Posterior vena cava (tissue), 2 donors: ENCODE measurements around the gene SUPT3H. TPM values are rescaled to one million over a fixed set of nuclear protein-coding genes. Genes with fewer than 3 reads are reported as not detected.
"Not testable (repeated sequence)": the region's sequence is repeated elsewhere in the genome, so short reads cannot be mapped to it uniquely, and the experiment has no call there.

Experiments used
- DNase-seq: peaks from one replicate; pipeline ENCODE4 v3.0.0-alpha.2; 2020; ENCODE audit warnings: low spot score
- intact Hi-C, 2 donors: fragments of 100-400 bp; cut with DNase I; formaldehyde crosslinking; loops; one replicate each; pipeline versions ENCODE4 v1.14.1 to v1.14.2; 2022 to 2023
- total RNA-seq, 2 donors: library from RNA; stranded (reverse); fragmentation: NEBNext Ultra II Directional; extraction: Animal tissue kit (Norgen Biotek cat#: 25700); gene quantifications; one replicate each; pipeline ENCODE4 v1.2.1, GENCODE V29; 2021
- donor health status: DM: yes; HTN: yes; CAD: no.
- donor health status: DM: yes; HTN: yes; CAD: no.

The SUPT3H gene
- total RNA-seq, 2 donors from 2014 or later = 7.9 to 10.3 TPM

DNA sequence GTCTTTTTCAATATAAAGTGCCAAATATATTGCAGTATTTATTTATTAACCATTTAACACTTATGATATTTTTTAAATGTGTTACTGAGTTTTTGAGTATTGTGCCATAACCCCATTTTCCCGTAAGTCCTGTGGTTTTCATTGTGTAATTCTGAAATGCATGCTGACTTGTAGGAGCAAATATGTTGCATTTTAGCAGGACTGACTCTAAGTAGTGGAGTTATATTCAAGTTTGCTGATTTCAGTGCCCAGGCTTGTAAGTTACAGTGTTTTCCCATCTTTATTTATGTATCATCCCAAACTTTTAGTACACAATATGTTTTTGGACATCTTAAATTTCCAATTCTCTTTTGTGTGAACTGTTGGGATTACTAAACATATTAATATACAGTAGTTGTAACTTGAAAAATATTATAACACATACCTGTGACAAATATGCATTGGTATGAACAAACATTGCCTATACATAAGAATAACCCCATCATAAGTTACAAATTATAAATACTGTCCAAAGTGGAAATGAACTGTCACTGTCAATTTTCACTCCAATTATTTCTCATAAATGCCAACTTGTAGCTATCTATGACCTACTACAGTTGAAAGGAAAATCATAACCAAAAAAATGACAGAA, 228.9 kb downstream of the SUPT3H start:
- DNase-seq = no peak
- intact Hi-C loops = no loop called here

GRCh38 chr6:45148278-45148677, 229.5 kb downstream of the SUPT3H start:
- intact Hi-C loops = no loop called here
- DNase-seq = no peak

GRCh38 chr6:45145658-45146057, 232.1 kb downstream of the SUPT3H start:
- intact Hi-C loops, DNase-seq: not testable (repeated sequence)

DNA sequence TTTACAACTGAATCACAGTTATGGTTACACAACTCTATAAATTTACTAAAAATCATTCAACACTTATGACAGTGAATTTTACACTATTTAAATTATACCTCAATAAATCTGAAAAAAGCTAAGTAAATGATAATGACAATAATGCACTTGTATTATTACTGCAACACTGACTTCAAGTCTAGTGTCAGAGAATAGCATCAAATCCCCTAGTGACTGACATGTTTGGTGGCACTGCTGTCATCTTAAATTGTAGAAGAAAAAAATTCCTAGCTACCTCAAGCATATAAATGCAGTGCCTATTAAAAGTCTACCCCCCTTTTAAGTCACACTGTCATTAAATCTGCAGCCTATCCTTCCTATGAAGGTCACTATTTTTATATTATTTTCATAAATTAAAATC, 239.0 kb downstream of the SUPT3H start:
- intact Hi-C loops = no loop called here
- DNase-seq = no peak

DNA sequence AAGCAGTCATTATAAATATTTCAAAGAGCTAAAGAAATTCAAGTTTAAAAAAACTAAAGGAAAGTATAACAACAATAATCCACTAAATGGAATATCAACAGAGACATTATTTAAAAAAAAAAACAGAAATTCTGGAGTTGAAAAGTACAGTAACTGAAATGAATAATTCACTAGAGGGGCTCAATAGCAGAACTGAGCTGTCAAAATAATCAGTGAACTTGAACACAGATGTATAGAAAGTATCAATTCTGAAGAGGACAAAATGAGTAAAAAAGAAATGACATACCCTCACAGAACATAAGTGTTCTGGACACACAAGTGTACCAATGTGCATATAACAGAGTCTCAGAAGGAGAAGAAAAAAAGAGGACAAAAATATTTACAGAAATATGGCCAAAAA, 241.2 kb downstream of the SUPT3H start:
- intact Hi-C loops = no loop called here
- no peak for DNase-seq

DNA sequence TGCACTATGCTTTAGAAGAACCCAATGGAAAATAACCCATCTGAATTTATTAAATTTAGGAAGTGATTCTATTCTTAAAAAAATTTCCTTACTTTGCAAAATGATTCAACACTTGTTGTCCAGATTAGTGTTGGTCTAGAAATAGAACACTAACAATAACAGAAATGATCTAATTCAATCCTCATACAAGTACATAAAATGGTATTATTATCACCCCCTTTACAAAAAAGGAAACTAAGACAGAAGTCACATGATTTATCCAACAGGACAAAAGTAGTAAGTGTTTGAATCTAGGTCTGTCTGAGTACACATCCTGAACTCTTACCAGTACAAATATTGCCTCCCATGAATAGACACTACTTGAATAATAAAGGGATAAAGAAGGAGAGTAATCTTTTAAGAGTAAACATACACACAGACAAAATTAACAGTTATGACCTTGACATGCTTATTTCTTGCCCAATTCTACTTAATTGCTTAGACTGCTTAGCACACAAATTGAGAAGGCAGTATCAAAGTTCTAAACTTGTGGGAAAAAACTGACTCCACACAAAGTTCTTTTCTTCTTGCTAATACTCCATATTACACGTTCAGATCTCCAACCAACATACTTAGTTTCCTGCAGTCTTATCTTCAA, 245.0 kb downstream of the SUPT3H start:
- DNase-seq = no peak
- intact Hi-C loops = no loop called here

- intact Hi-C loops = no loop called here
- DNase-seq = no peak
These were observed 245.7 kb downstream of the SUPT3H start for GRCh38 chr6:45132059-45132458.

DNA sequence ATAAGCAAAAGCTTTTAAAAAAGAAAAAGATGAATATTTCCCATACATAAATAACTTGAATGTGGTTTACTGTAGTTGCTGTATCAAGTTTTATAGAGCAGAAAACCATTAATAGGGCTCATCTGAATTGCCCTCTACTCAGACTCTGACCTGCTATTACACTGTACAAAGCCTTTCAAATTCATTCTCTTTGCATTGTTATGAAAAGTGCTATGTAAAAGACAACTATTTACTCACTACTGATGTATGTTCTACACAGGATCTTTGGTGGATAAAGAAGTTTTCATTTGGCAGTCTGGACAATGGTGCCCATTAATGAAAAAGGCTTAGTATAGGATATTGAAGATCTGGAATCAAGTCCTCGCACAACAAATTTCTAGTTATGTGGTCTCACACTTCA, 248.7 kb downstream of the SUPT3H start:
- no peak for DNase-seq
- intact Hi-C loops = no loop called here

GRCh38 chr6:45127185-45127584, 250.5 kb downstream of the SUPT3H start:
- intact Hi-C loops = no loop called here
- no peak for DNase-seq

DNA sequence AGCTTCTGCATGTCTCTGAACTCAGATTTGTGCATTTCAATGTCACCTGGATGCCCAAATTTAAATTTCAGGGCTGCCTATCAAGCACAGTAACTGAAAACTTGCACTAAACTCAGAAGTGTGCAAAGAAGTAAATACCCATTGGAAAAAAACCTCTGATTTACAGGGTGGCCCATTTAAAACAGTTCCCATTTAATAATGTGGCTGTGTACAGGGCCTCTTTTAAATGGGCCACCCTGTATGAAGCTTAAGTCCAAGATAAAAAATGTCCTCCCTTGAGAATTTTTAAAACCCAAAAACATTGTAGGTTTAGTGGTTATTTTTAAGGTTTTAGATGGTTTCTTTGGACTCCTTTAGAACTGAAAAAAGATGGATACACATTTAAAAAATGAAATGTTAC, 251.7 kb downstream of the SUPT3H start:
- intact Hi-C loops = no loop called here
- no peak for DNase-seq

DNA sequence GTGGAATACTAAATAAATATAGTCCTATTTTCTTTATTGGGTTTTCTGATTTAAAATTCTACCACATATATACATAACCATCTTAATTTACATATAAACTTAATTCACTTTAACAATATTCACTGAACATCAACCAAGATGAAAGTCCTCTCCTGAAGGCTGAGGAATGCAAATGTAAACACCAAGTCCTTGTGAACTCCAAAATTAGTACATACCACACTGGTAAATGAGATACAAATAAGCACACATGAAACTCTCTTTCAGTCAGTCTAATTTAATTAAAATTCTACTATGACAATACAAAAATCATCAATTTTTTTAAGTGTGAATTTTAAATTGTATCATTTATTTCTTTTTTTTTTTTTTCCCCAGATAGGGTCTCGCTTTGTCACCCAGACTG, 254.7 kb downstream of the SUPT3H start:
- intact Hi-C loops = loop anchor here in 1 of 2 donors (5.0 kb wide), 1 partner anchor 204 kb away; the partner anchor contains the start of gene RUNX2
- DNase-seq = no peak

DNA sequence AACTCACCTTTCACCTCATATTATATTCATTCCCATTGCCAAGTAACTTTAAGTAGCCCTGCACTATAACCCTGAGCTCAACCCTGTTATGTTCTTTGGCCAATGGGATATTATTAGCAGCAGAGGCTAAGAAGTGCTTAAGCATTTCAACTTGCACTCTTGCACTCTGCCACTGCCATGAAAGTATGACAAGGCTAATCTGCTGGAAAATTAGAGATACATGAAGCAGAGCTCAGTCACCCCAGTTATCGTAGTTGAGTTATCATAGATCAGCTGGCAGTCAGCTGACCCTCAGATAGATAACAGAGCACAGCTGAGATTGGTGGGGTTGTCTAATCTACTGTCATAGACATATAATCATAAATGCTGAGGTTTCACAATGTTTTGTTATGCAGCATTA, 259.0 kb downstream of the SUPT3H start:
- no peak for DNase-seq
- intact Hi-C loops = no loop called here

- no peak for DNase-seq
- intact Hi-C loops = no loop called here
These were observed 260.9 kb downstream of the SUPT3H start for GRCh38 chr6:45116714-45117410.

- intact Hi-C loops = no loop called here
- no peak for DNase-seq
These were observed 262.0 kb downstream of the SUPT3H start for GRCh38 chr6:45115696-45116095.

GRCh38 chr6:45112711-45113110, 265.0 kb downstream of the SUPT3H start:
- intact Hi-C loops = no loop called here
- no peak for DNase-seq

- intact Hi-C loops = no loop called here
- no peak for DNase-seq
These were observed 268.2 kb downstream of the SUPT3H start for GRCh38 chr6:45109551-45109950.

GRCh38 chr6:45105170-45105820, 272.4 kb downstream of the SUPT3H start:
- intact Hi-C loops = no loop called here
- no peak for DNase-seq

- intact Hi-C loops = no loop called here
- no peak for DNase-seq
These were observed 273.3 kb downstream of the SUPT3H start for GRCh38 chr6:45104429-45104828.

- intact Hi-C loops = no loop called here
- DNase-seq = no peak
These were observed 279.5 kb downstream of the SUPT3H start for GRCh38 chr6:45098256-45098655.

GRCh38 chr6:45094831-45095230, 282.9 kb downstream of the SUPT3H start:
- DNase-seq = no peak
- intact Hi-C loops = no loop called here
